MM.1S (cell line): ENCODE measurements around the gene CBFA2T2.

Experiments used
- EZH2 ChIP-seq: fragments of 300-600 bp; sonication (generic); optimal IDR thresholded peaks from 2 replicates; pipeline ENCODE3; 2017; ENCODE audit warnings: low read depth, mild to moderate bottlenecking, antibody characterized with exemption, low read length, mixed read lengths
- TF ChIP-seq, protein P1 (sequence below): fragments of 300-600 bp; sonication (generic); IDR thresholded peaks from 2 replicates; pipeline ENCODE4 v1.5.1; 2016; ENCODE audit warnings: antibody characterized with exemption, low read length, mixed read lengths

DNA sequence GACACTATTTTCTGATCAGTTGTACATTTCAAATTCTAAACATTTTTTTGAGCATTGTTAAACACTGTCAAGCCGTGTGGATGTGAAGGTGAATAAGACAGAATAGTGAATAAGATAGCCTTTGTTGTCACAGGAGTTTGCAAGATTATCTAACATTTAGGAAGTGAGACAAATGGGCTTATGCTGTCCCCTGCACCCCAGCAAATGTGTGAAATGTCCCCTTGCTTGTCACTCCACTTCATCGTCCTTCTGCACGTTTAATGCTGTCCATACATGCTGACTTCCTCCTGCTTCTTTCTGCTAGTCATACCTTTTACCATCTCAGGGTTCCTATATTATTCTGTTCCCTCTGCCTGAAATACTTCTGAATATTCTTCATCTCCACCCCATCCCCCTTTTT is 62.6 kb downstream of the CBFA2T2 start:
- no peak for TF ChIP-seq EZH2
- TF ChIP-seq, protein P1, sequence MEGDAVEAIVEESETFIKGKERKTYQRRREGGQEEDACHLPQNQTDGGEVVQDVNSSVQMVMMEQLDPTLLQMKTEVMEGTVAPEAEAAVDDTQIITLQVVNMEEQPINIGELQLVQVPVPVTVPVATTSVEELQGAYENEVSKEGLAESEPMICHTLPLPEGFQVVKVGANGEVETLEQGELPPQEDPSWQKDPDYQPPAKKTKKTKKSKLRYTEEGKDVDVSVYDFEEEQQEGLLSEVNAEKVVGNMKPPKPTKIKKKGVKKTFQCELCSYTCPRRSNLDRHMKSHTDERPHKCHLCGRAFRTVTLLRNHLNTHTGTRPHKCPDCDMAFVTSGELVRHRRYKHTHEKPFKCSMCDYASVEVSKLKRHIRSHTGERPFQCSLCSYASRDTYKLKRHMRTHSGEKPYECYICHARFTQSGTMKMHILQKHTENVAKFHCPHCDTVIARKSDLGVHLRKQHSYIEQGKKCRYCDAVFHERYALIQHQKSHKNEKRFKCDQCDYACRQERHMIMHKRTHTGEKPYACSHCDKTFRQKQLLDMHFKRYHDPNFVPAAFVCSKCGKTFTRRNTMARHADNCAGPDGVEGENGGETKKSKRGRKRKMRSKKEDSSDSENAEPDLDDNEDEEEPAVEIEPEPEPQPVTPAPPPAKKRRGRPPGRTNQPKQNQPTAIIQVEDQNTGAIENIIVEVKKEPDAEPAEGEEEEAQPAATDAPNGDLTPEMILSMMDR: no peak
